SK-N-SH (cell line): ENCODE results near the gene PBOV1. TPM values are rescaled to one million over a fixed set of nuclear protein-coding genes. Genes with fewer than 3 reads are reported as not detected.

ENCODE experiments used
- CTCF ChIA-PET: fragments of 300-600, 350-600 bp; formaldehyde crosslinking; extraction: SDS; loops from one replicate; lab custom pipeline; 2021; lab: Yijun Ruan, JAX
- POLR2A ChIA-PET: fragments of 350-600 bp; sonication (Branson Sonifier 250); formaldehyde crosslinking; extraction: SDS; loops from one replicate; lab custom pipeline; 2020; ENCODE audit warnings: antibody characterized with exemption, inconsistent platforms; lab: Yijun Ruan, JAX
- DNase-seq: peaks from one replicate; pipeline ENCODE4 v3.0.0; 2012
- H2AFZ ChIP-seq: fragments of 200-600 bp; sonication (generic); 2 replicates; pipeline ENCODE4 v1.8.1; 2016; ENCODE audit warnings: antibody characterized with exemption, mild to moderate bottlenecking, low read depth
- H3F3A ChIP-seq: fragments of 200-600 bp; sonication (generic); replicated peaks from 2 replicates; pipeline ENCODE3; 2016; ENCODE audit warnings: antibody characterized with exemption, mild to moderate bottlenecking; ENCODE audit not compliant: insufficient read depth
- H3K27ac ChIP-seq, 2 experiments: fragments of 200-500 bp in 1 of 2; fragments of 200-600 bp in 1 of 2; sonication (Bioruptor generic) in 1 of 2; sonication (generic), shearing (Covaris generic) in 1 of 2; 2 replicates each; pipeline versions ENCODE4 v1.5.1 to v1.6.1; 2014 to 2016; ENCODE audit warnings: low read depth in 2 of 2, inconsistent platforms in 1 of 2, low read length in 1 of 2, mild to moderate bottlenecking in 1 of 2, mixed read lengths in 1 of 2
- H3K27me3 ChIP-seq: fragments of 200-600 bp; sonication (generic), shearing (Covaris generic); 2 replicates; pipeline ENCODE4 v1.6.1; 2016; ENCODE audit warnings: mixed run types; ENCODE audit not compliant: insufficient read depth
- H3K36me3 ChIP-seq, 2 experiments: fragments of 200-500 bp in 1 of 2; fragments of 200-600 bp in 1 of 2; sonication (Bioruptor generic) in 1 of 2; sonication (generic) in 1 of 2; replicated peaks in 1 of 2; 2 replicates each; pipeline versions ENCODE3 to v1.5.1; 2014 to 2016; ENCODE audit warnings: low read length in 1 of 2, mild to moderate bottlenecking in 1 of 2; ENCODE audit not compliant: insufficient read depth in 2 of 2, control insufficient read depth in 1 of 2
- H3K4me1 ChIP-seq, 2 experiments: fragments of 200-500 bp in 1 of 2; fragments of 200-600 bp in 1 of 2; sonication (Bioruptor generic) in 1 of 2; sonication (generic), shearing (Covaris generic) in 1 of 2; 2 replicates each; pipeline versions ENCODE4 v1.5.1 to v1.6.1; 2014 to 2016; ENCODE audit warnings: low read depth in 1 of 2, low read length in 1 of 2, mixed run types in 1 of 2; ENCODE audit not compliant: insufficient read depth in 2 of 2, control insufficient read depth in 1 of 2
- H3K4me2 ChIP-seq: fragments of 200-600 bp; sonication (generic), shearing (Covaris generic); 2 replicates; pipeline ENCODE4 v1.6.1; 2017; ENCODE audit warnings: mixed run types
- H3K4me3 ChIP-seq, 2 experiments: fragments of 200-500 bp in 1 of 2; fragments of 200-600 bp in 1 of 2; sonication (Bioruptor generic) in 1 of 2; sonication (generic), shearing (Covaris generic) in 1 of 2; 2 replicates each; pipeline versions ENCODE4 v1.5.1 to v1.8.1; 2014 to 2016; ENCODE audit warnings: low read depth in 2 of 2, inconsistent platforms in 1 of 2, low read length in 1 of 2, mild to moderate bottlenecking in 1 of 2, mixed read lengths in 1 of 2, moderate library complexity in 1 of 2
- H3K79me2 ChIP-seq: fragments of 200-600 bp; sonication (generic); 2 replicates; pipeline ENCODE4 v1.8.1; 2017; ENCODE audit warnings: mild to moderate bottlenecking; ENCODE audit not compliant: insufficient read depth
- H3K9ac ChIP-seq: fragments of 200-600 bp; sonication (generic); 2 replicates; pipeline ENCODE4 v1.6.1; 2017; ENCODE audit warnings: mixed run types
- H3K9me2 ChIP-seq: fragments of 200-600 bp; sonication (generic); 2 replicates; pipeline ENCODE4 v1.6.1; 2017; ENCODE audit warnings: mixed run types
- H3K9me3 ChIP-seq: fragments of 200-600 bp; sonication (generic); 2 replicates; pipeline ENCODE4 v1.6.1; 2017; ENCODE audit warnings: mixed run types, mild to moderate bottlenecking, moderate library complexity
- H4K20me1 ChIP-seq: fragments of 200-600 bp; sonication (generic); 2 replicates; pipeline ENCODE4 v1.6.1; 2017; ENCODE audit warnings: mild to moderate bottlenecking, mixed run types; ENCODE audit not compliant: insufficient read depth
- ELF1 ChIP-seq: IDR thresholded peaks from 2 replicates; pipeline ENCODE4 v1.4.0; 2012
- EP300 ChIP-seq, 2 experiments: IDR thresholded peaks; 2 replicates each; pipeline versions ENCODE4 v1.4.0 to v1.6.1; 2012; ENCODE audit warnings: borderline replicate concordance in 1 of 2, low read depth in 1 of 2, low read length in 1 of 2
- EZH2phosphoT487 ChIP-seq: fragments of 200-600 bp; sonication (generic); IDR thresholded peaks from 2 replicates; pipeline ENCODE4 v1.6.1; 2017; ENCODE audit warnings: low read depth, mixed run types, mild to moderate bottlenecking, antibody characterized with exemption, moderate library complexity, borderline replicate concordance
- FOSL2 ChIP-seq: IDR thresholded peaks from 2 replicates; pipeline ENCODE4 v1.4.0; 2012; ENCODE audit warnings: low read depth, mild to moderate bottlenecking, moderate library complexity, borderline replicate concordance
- FOXJ3 ChIP-seq: sonication (generic); formaldehyde crosslinking; IDR thresholded peaks from 2 replicates; pipeline ENCODE4 v1.5.1; 2020; ENCODE audit warnings: mild to moderate bottlenecking, missing genetic modification reagents
- GATA2 ChIP-seq: sonication (generic); formaldehyde crosslinking; IDR thresholded peaks from 2 replicates; pipeline ENCODE4 v1.5.0; 2020; ENCODE audit warnings: mild to moderate bottlenecking, missing genetic modification reagents
- MEF2A ChIP-seq: IDR thresholded peaks from 2 replicates; pipeline ENCODE4 v1.4.0; 2012; ENCODE audit warnings: low read depth, borderline replicate concordance
- POLR2AphosphoS5 ChIP-seq: IDR thresholded peaks from 2 replicates; pipeline ENCODE4 v1.6.1; 2012; ENCODE audit warnings: low read depth, low read length
- RCOR1 ChIP-seq: fragments of 150-350 bp; IDR thresholded peaks from 2 replicates; pipeline ENCODE4 v1.6.1; 2017; ENCODE audit warnings: antibody characterized with exemption, low read length
- RFX5 ChIP-seq: IDR thresholded peaks from 2 replicates; pipeline ENCODE4 v1.6.1; 2012; ENCODE audit warnings: mild to moderate bottlenecking, improper control_type of control experiment, low read length
- RXRA ChIP-seq: IDR thresholded peaks from 2 replicates; pipeline ENCODE4 v1.4.0; 2012; ENCODE audit warnings: low read depth, mild to moderate bottlenecking, borderline replicate concordance
- SIN3A ChIP-seq: IDR thresholded peaks from 2 replicates; pipeline ENCODE4 v1.6.1; 2012; ENCODE audit warnings: low read depth, mild to moderate bottlenecking, low read length, moderate library complexity, borderline replicate concordance
- SMC3 ChIP-seq: IDR thresholded peaks from 2 replicates; pipeline ENCODE4 v1.6.1; 2012; ENCODE audit warnings: low read depth, low read length, improper control_type of control experiment
- TAF1 ChIP-seq: IDR thresholded peaks from 2 replicates; pipeline ENCODE4 v1.6.1; 2012; ENCODE audit warnings: low read depth, mild to moderate bottlenecking, low read length, moderate library complexity, borderline replicate concordance
- TCF12 ChIP-seq: IDR thresholded peaks from 2 replicates; pipeline ENCODE4 v1.4.0; 2012
- YY1 ChIP-seq: IDR thresholded peaks from 2 replicates; pipeline ENCODE4 v1.4.0; 2012; ENCODE audit warnings: low read depth, mild to moderate bottlenecking
- WGBS: methylation state at CpG from one replicate; pipeline ENCODE4 v1.1.6; 2017; ENCODE audit warnings: low lambda C conversion rate; 5-methylcytosine and 5-hydroxymethylcytosine counted together
- polyA plus RNA-seq, 3 experiments: library from polyadenylated mRNA; depleted of rRNA; stranded (reverse); fragments of >200 nt; gene quantifications; 2 replicates each; pipeline ENCODE4 v1.2.3, GENCODE V29; 2012
- TF ChIP-seq, protein P1 (sequence below): fragments of 200-600 bp; sonication (generic); IDR thresholded peaks from 2 replicates; pipeline ENCODE4 v1.6.1; 2017; ENCODE audit warnings: antibody characterized with exemption, mild to moderate bottlenecking, moderate library complexity
- TF ChIP-seq, protein P2 (sequence below): fragments of 150-350 bp; IDR thresholded peaks from 2 replicates; pipeline ENCODE4 v1.6.1; 2017; ENCODE audit warnings: antibody characterized with exemption, low read length, low read depth, borderline replicate concordance
- TF ChIP-seq, protein P3 (sequence below): fragments of 150-350 bp; IDR thresholded peaks from 2 replicates; pipeline ENCODE4 v1.6.1; 2016; ENCODE audit warnings: mild to moderate bottlenecking, low read depth, low read length
- TF ChIP-seq, protein P4 (sequence below): IDR thresholded peaks from 2 replicates; pipeline ENCODE4; 2012
- TF ChIP-seq, protein P5 (sequence below): IDR thresholded peaks from 2 replicates; pipeline ENCODE4 v1.4.0; 2012; ENCODE audit warnings: low read depth, borderline replicate concordance

Gene PBOV1
- polyA plus RNA-seq, 1 of the 3 experiments (the other 2 are of a cell fraction) = not detected

DNA sequence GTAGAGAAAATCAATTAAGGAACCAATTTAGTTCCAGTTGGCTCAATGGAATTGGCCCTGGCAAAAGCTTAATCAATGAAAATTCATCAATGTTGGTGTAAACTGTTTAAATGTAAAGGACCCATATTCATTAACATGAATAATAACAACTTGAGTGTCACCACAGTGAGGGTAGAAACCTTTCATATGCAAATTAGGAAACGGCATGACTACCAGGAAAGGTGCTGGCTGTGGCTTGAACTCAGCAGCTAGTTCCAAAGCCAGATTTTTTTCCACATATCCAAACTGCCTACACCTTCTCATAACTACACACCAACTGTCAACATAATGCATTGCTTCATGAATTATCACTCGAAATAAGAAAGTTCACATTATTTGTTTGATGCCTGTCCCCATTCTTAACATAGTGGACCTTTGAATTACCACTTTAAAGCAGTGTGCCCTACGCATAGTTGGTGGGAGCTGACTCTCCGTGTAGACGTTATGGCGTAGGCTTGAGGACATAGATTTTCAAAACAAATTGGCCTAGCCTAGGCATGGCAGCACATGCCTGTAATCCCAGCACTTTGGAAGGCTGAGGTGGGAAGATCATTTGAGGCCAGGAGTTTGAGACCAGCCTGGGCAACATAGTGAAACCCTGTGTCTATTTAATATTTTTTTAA is 19.7 kb downstream of the PBOV1 start (continued):
- no peak for TF ChIP-seq SIN3A
- TF ChIP-seq TAF1 = no peak
- TF ChIP-seq, all 33 proteins: peak for 0

DNA sequence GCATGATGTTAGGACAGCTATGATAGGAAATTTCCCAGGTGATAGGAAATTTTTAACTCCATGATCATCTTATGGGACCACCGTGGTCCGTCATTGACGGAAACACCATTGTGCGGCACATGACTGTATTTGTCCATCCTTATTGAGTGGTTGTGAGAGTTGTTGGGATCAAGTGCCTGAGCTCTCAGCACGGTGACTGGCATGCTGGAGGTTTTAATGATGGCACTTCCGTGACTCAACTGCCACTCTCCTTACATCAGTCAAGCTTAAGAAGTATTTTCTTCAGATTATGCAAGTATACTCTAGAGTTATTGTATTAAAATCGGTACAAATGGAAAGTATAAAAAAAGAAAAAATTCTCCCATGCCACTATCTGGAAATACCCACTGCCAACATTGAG is 20.7 kb downstream of the PBOV1 start:
- H3K9me3 ChIP-seq = no peaks in the 10 kb centered on the region
- no peaks in the 10 kb centered on the region for H4K20me1 ChIP-seq
- no peak overlapping the region for H3K4me3 ChIP-seq
- no peaks in the 10 kb centered on the region for H3K36me3 ChIP-seq
- WGBS = 55% methylated on average over 7 of the region's 7 CpGs
- no peaks in the 10 kb centered on the region for H3K9me2 ChIP-seq
- no peak overlapping the region for H3K4me2 ChIP-seq
- no peak overlapping the region for H2AFZ ChIP-seq
- CTCF ChIA-PET = interaction anchor here (0.9 to 1.2 kb wide), 2 partner anchors 11 to 310 kb away, joined by 3 read pairs; no protein-coding TSS in a partner anchor
- TF ChIP-seq FOSL2 (no peak), POLR2AphosphoS5 (no peak), SIN3A (no peak), YY1 (no peak), ELF1 (no peak), TCF12 (no peak), EP300 (IDR thresholded peaks at IDR 0.05; ENCODE audit: borderline replicate concordance in 1 of 2, low read depth in 1 of 2, low read length in 1 of 2) (no peak), RXRA (no peak), MEF2A (no peak), EZH2phosphoT487 (no peak), RCOR1 (no peak), GATA2 (CRISPR knock-in tag) (no peak), FOXJ3 (CRISPR knock-in tag) (no peak), RFX5 (no peak), SMC3 (no peak)
- TF ChIP-seq, protein P1, sequence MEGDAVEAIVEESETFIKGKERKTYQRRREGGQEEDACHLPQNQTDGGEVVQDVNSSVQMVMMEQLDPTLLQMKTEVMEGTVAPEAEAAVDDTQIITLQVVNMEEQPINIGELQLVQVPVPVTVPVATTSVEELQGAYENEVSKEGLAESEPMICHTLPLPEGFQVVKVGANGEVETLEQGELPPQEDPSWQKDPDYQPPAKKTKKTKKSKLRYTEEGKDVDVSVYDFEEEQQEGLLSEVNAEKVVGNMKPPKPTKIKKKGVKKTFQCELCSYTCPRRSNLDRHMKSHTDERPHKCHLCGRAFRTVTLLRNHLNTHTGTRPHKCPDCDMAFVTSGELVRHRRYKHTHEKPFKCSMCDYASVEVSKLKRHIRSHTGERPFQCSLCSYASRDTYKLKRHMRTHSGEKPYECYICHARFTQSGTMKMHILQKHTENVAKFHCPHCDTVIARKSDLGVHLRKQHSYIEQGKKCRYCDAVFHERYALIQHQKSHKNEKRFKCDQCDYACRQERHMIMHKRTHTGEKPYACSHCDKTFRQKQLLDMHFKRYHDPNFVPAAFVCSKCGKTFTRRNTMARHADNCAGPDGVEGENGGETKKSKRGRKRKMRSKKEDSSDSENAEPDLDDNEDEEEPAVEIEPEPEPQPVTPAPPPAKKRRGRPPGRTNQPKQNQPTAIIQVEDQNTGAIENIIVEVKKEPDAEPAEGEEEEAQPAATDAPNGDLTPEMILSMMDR = no peak
- TF ChIP-seq, protein P2, sequence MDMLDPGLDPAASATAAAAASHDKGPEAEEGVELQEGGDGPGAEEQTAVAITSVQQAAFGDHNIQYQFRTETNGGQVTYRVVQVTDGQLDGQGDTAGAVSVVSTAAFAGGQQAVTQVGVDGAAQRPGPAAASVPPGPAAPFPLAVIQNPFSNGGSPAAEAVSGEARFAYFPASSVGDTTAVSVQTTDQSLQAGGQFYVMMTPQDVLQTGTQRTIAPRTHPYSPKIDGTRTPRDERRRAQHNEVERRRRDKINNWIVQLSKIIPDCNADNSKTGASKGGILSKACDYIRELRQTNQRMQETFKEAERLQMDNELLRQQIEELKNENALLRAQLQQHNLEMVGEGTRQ = no peak
- TF ChIP-seq, protein P3, sequence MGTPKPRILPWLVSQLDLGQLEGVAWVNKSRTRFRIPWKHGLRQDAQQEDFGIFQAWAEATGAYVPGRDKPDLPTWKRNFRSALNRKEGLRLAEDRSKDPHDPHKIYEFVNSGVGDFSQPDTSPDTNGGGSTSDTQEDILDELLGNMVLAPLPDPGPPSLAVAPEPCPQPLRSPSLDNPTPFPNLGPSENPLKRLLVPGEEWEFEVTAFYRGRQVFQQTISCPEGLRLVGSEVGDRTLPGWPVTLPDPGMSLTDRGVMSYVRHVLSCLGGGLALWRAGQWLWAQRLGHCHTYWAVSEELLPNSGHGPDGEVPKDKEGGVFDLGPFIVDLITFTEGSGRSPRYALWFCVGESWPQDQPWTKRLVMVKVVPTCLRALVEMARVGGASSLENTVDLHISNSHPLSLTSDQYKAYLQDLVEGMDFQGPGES = no peak
- TF ChIP-seq, protein P4, sequence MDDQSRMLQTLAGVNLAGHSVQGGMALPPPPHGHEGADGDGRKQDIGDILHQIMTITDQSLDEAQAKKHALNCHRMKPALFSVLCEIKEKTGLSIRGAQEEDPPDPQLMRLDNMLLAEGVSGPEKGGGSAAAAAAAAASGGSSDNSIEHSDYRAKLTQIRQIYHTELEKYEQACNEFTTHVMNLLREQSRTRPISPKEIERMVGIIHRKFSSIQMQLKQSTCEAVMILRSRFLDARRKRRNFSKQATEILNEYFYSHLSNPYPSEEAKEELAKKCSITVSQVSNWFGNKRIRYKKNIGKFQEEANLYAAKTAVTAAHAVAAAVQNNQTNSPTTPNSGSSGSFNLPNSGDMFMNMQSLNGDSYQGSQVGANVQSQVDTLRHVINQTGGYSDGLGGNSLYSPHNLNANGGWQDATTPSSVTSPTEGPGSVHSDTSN = no peak
- TF ChIP-seq, protein P5, sequence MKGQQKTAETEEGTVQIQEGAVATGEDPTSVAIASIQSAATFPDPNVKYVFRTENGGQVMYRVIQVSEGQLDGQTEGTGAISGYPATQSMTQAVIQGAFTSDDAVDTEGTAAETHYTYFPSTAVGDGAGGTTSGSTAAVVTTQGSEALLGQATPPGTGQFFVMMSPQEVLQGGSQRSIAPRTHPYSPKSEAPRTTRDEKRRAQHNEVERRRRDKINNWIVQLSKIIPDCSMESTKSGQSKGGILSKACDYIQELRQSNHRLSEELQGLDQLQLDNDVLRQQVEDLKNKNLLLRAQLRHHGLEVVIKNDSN = no peak
- no peak overlapping the region for H3K27ac ChIP-seq
- H3F3A ChIP-seq = no peaks in the 10 kb centered on the region
- DNase-seq = no peak
- no peak overlapping the region for H3K9ac ChIP-seq
- H3K79me2 ChIP-seq = no peaks in the 10 kb centered on the region
- POLR2A ChIA-PET = no interaction called here
- H3K4me1 ChIP-seq = no peaks in the 10 kb centered on the region
- no peaks in the 10 kb centered on the region for H3K27me3 ChIP-seq
